GM06990 (cell line): ENCODE data around the gene UQCR10.

Source experiments
- DNase-seq: peaks from one replicate; pipeline ENCODE4 v3.0.0-alpha.2; 2011; ENCODE audit not compliant: insufficient read length; ENCODE audit errors: extremely low read depth
- H3K27me3 ChIP-seq: replicated peaks from 2 replicates; pipeline ENCODE4 v1.6.0; 2011; ENCODE audit warnings: low read length; ENCODE audit not compliant: control insufficient read depth, insufficient read depth
- H3K36me3 ChIP-seq: 2 replicates; pipeline ENCODE4 v1.5.1; 2011; ENCODE audit warnings: low read length; ENCODE audit not compliant: control insufficient read depth, insufficient read depth
- H3K4me3 ChIP-seq: replicated peaks from 2 replicates; pipeline ENCODE4 v1.5.1; 2011; ENCODE audit warnings: low read depth, mild to moderate bottlenecking, control low read depth, low read length
- CTCF ChIP-seq: IDR thresholded peaks from 2 replicates; pipeline ENCODE4 v1.5.1; 2011; ENCODE audit warnings: low read length, control low read depth, mild to moderate bottlenecking, inconsistent platforms; ENCODE audit not compliant: insufficient read depth, poor library complexity, severe bottlenecking

The UQCR10 gene

DNA sequence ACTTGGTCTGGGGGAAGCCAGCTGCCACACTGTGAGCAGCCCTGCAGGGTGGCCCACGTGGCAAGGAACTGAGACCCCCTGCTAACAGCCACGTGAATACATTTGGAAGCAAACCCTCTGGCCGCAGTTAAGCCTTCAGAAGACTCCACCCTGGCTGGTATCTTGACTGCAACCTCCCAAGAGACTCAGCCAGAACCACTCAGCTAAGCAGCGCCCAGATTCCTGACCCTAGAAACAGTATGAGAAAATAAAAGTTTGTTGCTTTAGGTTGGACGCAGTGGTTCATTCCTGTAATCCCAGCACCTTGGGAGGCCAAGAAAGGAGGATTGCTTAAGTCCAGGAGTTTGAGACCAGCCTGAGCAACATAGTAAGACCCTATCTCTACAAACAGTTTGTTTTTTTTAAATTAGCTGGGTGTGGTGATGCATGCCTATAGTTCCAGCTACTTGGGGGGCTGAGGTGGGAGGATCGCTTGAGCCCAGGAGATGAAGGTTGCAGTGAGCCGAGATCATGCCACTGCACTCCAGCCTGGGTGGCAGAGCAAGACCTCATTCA lies 9.0 kb upstream of the UQCR10 start:
- TF ChIP-seq CTCF: no peak
- Histone ChIP-seq H3K36me3 (no peaks in the 10 kb centered on the region; the same call in 1 of the 2 replicates), H3K4me3 (no peak overlapping the region), H3K27me3 (no peaks in the 10 kb centered on the region)
- no peak for DNase-seq

DNA sequence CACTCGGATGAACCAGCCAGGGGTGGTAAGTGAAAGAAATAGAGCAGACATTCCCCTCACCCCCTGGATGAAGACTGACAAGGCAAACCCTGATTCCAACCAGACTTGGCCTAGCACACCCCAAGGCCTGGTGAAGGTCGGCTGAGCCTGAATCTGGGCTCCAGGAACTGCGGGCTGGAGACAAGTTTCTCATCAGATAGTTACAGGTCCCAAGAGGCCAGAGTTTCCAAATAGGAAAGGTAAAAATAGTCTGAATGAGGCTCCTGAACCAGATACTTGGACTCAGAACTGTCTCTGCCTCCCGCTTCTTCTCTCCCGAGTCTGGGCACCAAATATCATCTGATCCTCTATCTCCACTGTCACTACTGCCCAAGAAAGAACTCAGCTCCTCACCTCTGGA lies 8.2 kb upstream of the UQCR10 start:
- Histone ChIP-seq H3K36me3 (no peaks in the 10 kb centered on the region; the same call in 1 of the 2 replicates), H3K4me3 (no peak overlapping the region), H3K27me3 (no peaks in the 10 kb centered on the region)
- no peak for TF ChIP-seq CTCF
- no peak for DNase-seq

DNA sequence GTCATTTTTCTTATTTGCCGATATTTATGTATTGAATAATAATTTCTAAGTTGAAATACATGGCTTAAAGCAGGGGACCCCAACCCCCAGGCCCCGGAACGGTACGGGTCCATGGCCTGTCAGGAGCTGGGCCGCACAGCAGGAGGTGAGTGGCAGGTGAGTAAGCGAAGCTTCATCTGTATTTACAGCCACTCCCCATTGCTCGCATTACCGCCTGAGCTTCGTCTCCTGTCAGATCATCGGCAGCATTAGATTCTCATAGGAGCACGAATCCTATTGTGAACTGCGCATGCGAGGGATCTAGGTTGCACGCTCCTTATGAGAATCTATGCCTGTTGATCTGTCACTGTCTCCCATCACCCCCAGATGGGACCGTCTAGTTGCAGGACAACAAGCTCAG lies 4.9 kb upstream of the UQCR10 start:
- H3K27me3 ChIP-seq: no peaks in the 10 kb centered on the region
- TF ChIP-seq CTCF: no peak
- no peak overlapping the region for H3K4me3 ChIP-seq
- DNase-seq: no peak
- no peaks in the 10 kb centered on the region for H3K36me3 ChIP-seq

- Histone ChIP-seq H3K4me3 (peak overlapping the region; percentile 100), H3K36me3 (peaks cover 5% of the 10 kb centered on the region), H3K27me3 (no peaks in the 10 kb centered on the region)
- no peak for DNase-seq
- TF ChIP-seq CTCF: no peak
These were observed 1.1 kb upstream of the UQCR10 start for GRCh38 chr22:29765905-29766631.

DNA sequence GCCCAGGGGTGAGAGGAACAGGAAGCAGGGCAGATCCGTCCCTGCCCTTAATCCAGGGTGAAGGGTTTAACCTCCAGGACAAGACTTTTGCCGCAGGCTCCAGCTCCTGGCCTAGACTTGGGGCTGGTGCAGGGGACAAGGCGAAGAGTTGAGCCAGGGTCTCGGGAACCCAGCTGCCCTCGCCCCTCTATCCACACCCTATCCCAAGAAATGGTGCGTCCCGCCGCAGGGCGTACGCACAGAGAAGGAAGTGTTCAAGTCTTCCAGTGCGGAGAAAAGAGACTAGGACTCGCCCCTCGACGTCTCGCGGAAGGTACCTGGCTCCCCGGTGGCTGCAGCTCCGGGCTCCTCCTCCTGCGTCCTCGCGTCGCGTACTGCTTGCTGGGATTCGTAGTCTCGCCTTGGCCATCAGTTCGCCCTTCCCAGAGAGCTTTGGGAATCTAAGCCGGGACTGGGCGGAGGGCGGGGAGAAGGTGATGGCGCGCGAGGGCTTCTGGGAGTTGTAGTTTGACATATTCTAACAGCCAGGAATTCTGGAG lies 468 bp upstream of the UQCR10 start, which contains the start of gene ZMAT5:
TSS of gene ZMAT5 (minus strand) at position 376 of the 539 bp plus-strand sequence. CDS start 18,463 bp downstream, outside the sequence.
- Histone ChIP-seq H3K27me3 (no peaks in the 10 kb centered on the region), H3K36me3 (peaks cover 5% of the 10 kb centered on the region), H3K4me3 (peak within 1 kb of the TSS; percentile 100)
- peak; percentile 92 for DNase-seq
- no peak for TF ChIP-seq CTCF
